Ectodermal cell (in vitro differentiated cells): ENCODE data around the gene LMF1.
"Not testable (repeated sequence)": the region's sequence is repeated elsewhere in the genome, so short reads cannot be mapped to it uniquely, and the experiment has no call there.

Source experiments
- H3K27ac ChIP-seq: 2 replicates; pipeline ENCODE4 v1.7.0; 2013; ENCODE audit warnings: mild to moderate bottlenecking, low read depth, low read length; ENCODE audit not compliant: insufficient read depth, poor library complexity, severe bottlenecking
- H3K27me3 ChIP-seq: 2 replicates; pipeline ENCODE4 v1.7.0; 2013; ENCODE audit warnings: mild to moderate bottlenecking, low read length; ENCODE audit not compliant: insufficient read depth, control insufficient read depth, poor library complexity, severe bottlenecking
- H3K36me3 ChIP-seq: one replicate; pipeline ENCODE4 v1.7.0; 2013; ENCODE audit warnings: low read length; ENCODE audit not compliant: control insufficient read depth, insufficient read depth
- H3K4me1 ChIP-seq: one replicate; pipeline ENCODE4 v1.7.0; 2013; ENCODE audit warnings: low read length; ENCODE audit not compliant: control insufficient read depth, insufficient read depth
- H3K4me3 ChIP-seq: 2 replicates; pipeline ENCODE4 v1.7.0; 2013; ENCODE audit warnings: low read depth, low read length, control low read depth; ENCODE audit not compliant: insufficient read depth
- H3K9me3 ChIP-seq: 2 replicates; pipeline ENCODE4 v1.7.0; 2013; ENCODE audit warnings: mild to moderate bottlenecking, low read length, moderate library complexity; ENCODE audit not compliant: control insufficient read depth
- WGBS, 2 experiments: methylation state at CpG; one replicate each; pipeline ENCODE4 v1.1.7; 2013; ENCODE audit warnings: missing lambda C conversion rate in 2 of 2; 5-methylcytosine and 5-hydroxymethylcytosine counted together

Gene LMF1

GRCh38 chr16:839643-840408, 131.0 kb downstream of the LMF1 start:
- WGBS, 2 experiments = 87 to 88% methylated on average over 24 of the region's 24 CpGs
- H3K27ac ChIP-seq = no peak overlapping the region
- no peaks in the 10 kb centered on the region for H3K36me3 ChIP-seq
- H3K4me3 ChIP-seq = no peak overlapping the region
- H3K4me1 ChIP-seq = no peaks in the 10 kb centered on the region
- no peaks in the 10 kb centered on the region for H3K9me3 ChIP-seq
- H3K27me3 ChIP-seq = no peaks in the 10 kb centered on the region

GRCh38 chr16:838741-839140, 132.0 kb downstream of the LMF1 start:
- no peaks in the 10 kb centered on the region for H3K36me3 ChIP-seq
- no peak overlapping the region for H3K27ac ChIP-seq
- no peaks in the 10 kb centered on the region for H3K4me1 ChIP-seq
- no peaks in the 10 kb centered on the region for H3K27me3 ChIP-seq
- no peak overlapping the region for H3K4me3 ChIP-seq
- WGBS, 2 experiments = 91 to 95% methylated on average over 14 of the region's 14 CpGs
- H3K9me3 ChIP-seq = no peaks in the 10 kb centered on the region

- H3K36me3 ChIP-seq, H3K27me3 ChIP-seq, H3K27ac ChIP-seq, H3K4me3 ChIP-seq, H3K9me3 ChIP-seq, H3K4me1 ChIP-seq: not testable (repeated sequence)
- 91 to 92% methylated on average over 3 of the region's 3 CpGs for WGBS, 2 experiments
Measured at GRCh38 chr16:836822-837221, 134.0 kb downstream of the LMF1 start.

GRCh38 chr16:836221-836620, 134.6 kb downstream of the LMF1 start:
- Histone ChIP-seq H3K27ac (no peak overlapping the region), H3K36me3 (no peaks in the 10 kb centered on the region), H3K4me3 (no peak overlapping the region), H3K9me3 (no peaks in the 10 kb centered on the region), H3K27me3 (no peaks in the 10 kb centered on the region), H3K4me1 (no peaks in the 10 kb centered on the region)
- 92 to 97% methylated on average over 4 of the region's 4 CpGs for WGBS, 2 experiments

- H3K9me3 ChIP-seq = no peaks in the 10 kb centered on the region
- WGBS, 2 experiments = 91 to 93% methylated on average over 10 of the region's 10 CpGs
- H3K27me3 ChIP-seq = no peaks in the 10 kb centered on the region
- no peaks in the 10 kb centered on the region for H3K4me1 ChIP-seq
- H3K27ac ChIP-seq = no peak overlapping the region
- no peak overlapping the region for H3K4me3 ChIP-seq
- H3K36me3 ChIP-seq = no peaks in the 10 kb centered on the region
Measured at GRCh38 chr16:835373-835772, 135.4 kb downstream of the LMF1 start.

- no peaks in the 10 kb centered on the region for H3K36me3 ChIP-seq
- 88 to 90% methylated on average over 14 of the region's 14 CpGs for WGBS, 2 experiments
- H3K4me1 ChIP-seq = no peaks in the 10 kb centered on the region
- no peak overlapping the region for H3K27ac ChIP-seq
- H3K4me3 ChIP-seq = no peak overlapping the region
- no peaks in the 10 kb centered on the region for H3K9me3 ChIP-seq
- no peaks in the 10 kb centered on the region for H3K27me3 ChIP-seq
Measured at GRCh38 chr16:833411-833810, 137.4 kb downstream of the LMF1 start.

GRCh38 chr16:832652-833336, 138.0 kb downstream of the LMF1 start:
- H3K9me3 ChIP-seq = no peaks in the 10 kb centered on the region
- H3K27ac ChIP-seq = no peak overlapping the region
- H3K4me1 ChIP-seq = no peaks in the 10 kb centered on the region
- no peaks in the 10 kb centered on the region for H3K36me3 ChIP-seq
- H3K4me3 ChIP-seq = no peak overlapping the region
- WGBS, 2 experiments = 90 to 91% methylated on average over 33 to 35 of the region's 35 CpGs
- H3K27me3 ChIP-seq = no peaks in the 10 kb centered on the region

- no peak overlapping the region for H3K4me3 ChIP-seq
- WGBS, 2 experiments = 93% methylated on average over 24 of the region's 27 CpGs
- H3K4me1 ChIP-seq = no peaks in the 10 kb centered on the region
Measured at GRCh38 chr16:831571-832413, 139.0 kb downstream of the LMF1 start.

GRCh38 chr16:830871-831570, 139.8 kb downstream of the LMF1 start:
- Histone ChIP-seq H3K4me3 (no peak overlapping the region), H3K27ac (no peak overlapping the region), H3K9me3 (no peaks in the 10 kb centered on the region), H3K27me3 (peaks cover 5% of the 10 kb centered on the region), H3K36me3 (no peaks in the 10 kb centered on the region), H3K4me1 (no peaks in the 10 kb centered on the region)
- WGBS, 2 experiments = 92 to 93% methylated on average over 24 of the region's 24 CpGs

More at GRCh38 chr16:831571-832413, 139.0 kb downstream of the LMF1 start:
- no peaks in the 10 kb centered on the region for H3K36me3 ChIP-seq
- H3K27me3 ChIP-seq = peaks cover 5% of the 10 kb centered on the region
- H3K27ac ChIP-seq = no peak overlapping the region
- no peaks in the 10 kb centered on the region for H3K9me3 ChIP-seq
